Fibroblast of lung (primary cell): ENCODE measurements around the gene PSMC3.

Experiments
- EZH2 ChIP-seq: IDR thresholded peaks from 2 replicates; pipeline ENCODE4 v1.5.1; 2012; ENCODE audit warnings: low read length, control low read depth, mild to moderate bottlenecking; ENCODE audit errors: missing control alignments
- TF ChIP-seq, protein P1 (sequence below), 2 donors: IDR thresholded peaks in 1 of 2; conservative IDR thresholded peaks in 1 of 2; 1 replicate in 1 of 2; 2 replicates in 1 of 2; pipeline ENCODE4 v1.5.1; 2011 to 2012; ENCODE audit warnings: low read length in 2 of 2, control low read depth in 1 of 2, inconsistent platforms in 1 of 2, low read depth in 1 of 2, mild to moderate bottlenecking in 1 of 2

GRCh38 chr11:47469361-47470179 is 43.3 kb upstream of the PSMC3 start:
- TF ChIP-seq, protein P1, sequence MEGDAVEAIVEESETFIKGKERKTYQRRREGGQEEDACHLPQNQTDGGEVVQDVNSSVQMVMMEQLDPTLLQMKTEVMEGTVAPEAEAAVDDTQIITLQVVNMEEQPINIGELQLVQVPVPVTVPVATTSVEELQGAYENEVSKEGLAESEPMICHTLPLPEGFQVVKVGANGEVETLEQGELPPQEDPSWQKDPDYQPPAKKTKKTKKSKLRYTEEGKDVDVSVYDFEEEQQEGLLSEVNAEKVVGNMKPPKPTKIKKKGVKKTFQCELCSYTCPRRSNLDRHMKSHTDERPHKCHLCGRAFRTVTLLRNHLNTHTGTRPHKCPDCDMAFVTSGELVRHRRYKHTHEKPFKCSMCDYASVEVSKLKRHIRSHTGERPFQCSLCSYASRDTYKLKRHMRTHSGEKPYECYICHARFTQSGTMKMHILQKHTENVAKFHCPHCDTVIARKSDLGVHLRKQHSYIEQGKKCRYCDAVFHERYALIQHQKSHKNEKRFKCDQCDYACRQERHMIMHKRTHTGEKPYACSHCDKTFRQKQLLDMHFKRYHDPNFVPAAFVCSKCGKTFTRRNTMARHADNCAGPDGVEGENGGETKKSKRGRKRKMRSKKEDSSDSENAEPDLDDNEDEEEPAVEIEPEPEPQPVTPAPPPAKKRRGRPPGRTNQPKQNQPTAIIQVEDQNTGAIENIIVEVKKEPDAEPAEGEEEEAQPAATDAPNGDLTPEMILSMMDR (conservative IDR thresholded peaks at IDR 0.05 in 1 of 2, IDR thresholded peaks at IDR 0.05 in 1 of 2; ENCODE audit: low read depth in 1 of 2, low read length in 2 of 2) = no peak
- TF ChIP-seq EZH2 = no peak
